SK-N-SH treated with all-trans-retinoic acid at 6 μM for 48 hours (cell line): Measurements from ENCODE around the gene SLC35F3.
"Not testable (repeated sequence)": the region's sequence is repeated elsewhere in the genome, so short reads cannot be mapped to it uniquely, and the experiment has no call there.

Experiments used
- ATAC-seq: fragments of 200-7000 bp; cut with Tn5 transposase; 3 replicates; pipeline ENCODE4 v1.9.1; 2020; ENCODE audit warnings: mild to moderate bottlenecking, moderate library complexity
- ARNTL ChIP-seq: fragments of 450-650 bp; formaldehyde crosslinking; IDR thresholded peaks from 2 replicates; pipeline ENCODE4 v1.5.0; 2020; ENCODE audit warnings: low read depth, mild to moderate bottlenecking, moderate library complexity, borderline replicate concordance
- BACH2 ChIP-seq: fragments of 250-450 bp; sonication (Bioruptor Pico); IDR thresholded peaks from 2 replicates; pipeline ENCODE4 v1.9.0; 2021; ENCODE audit warnings: mild to moderate bottlenecking, borderline replicate concordance
- CREB5 ChIP-seq: fragments of 250-450 bp; sonication (Bioruptor Pico); IDR thresholded peaks from 2 replicates; pipeline ENCODE4 v1.5.1; 2020; ENCODE audit warnings: low read depth, mild to moderate bottlenecking, moderate library complexity
- ESRRG ChIP-seq: fragments of 250-450 bp; sonication (Bioruptor Pico); IDR thresholded peaks from 2 replicates; pipeline ENCODE4 v1.6.1; 2021; ENCODE audit warnings: mild to moderate bottlenecking
- GLIS3 ChIP-seq: fragments of 250-450 bp; sonication (Bioruptor Pico); IDR thresholded peaks from 2 replicates; pipeline ENCODE4 v1.5.0; 2020; ENCODE audit warnings: mild to moderate bottlenecking, moderate library complexity
- ISL1 ChIP-seq: fragments of 250-450 bp; sonication (Bioruptor Pico); IDR thresholded peaks from 2 replicates; pipeline ENCODE4 v2.1.2; 2022; ENCODE audit warnings: mild to moderate bottlenecking, moderate library complexity
- OSR1 ChIP-seq: fragments of 250-450 bp; sonication (Bioruptor Pico); IDR thresholded peaks from 2 replicates; pipeline ENCODE4 v1.8.0; 2022; ENCODE audit warnings: moderate library complexity, mild to moderate bottlenecking, inconsistent platforms
- PPARA ChIP-seq: fragments of 250-450 bp; sonication (Bioruptor Pico); IDR thresholded peaks from 2 replicates; pipeline ENCODE4 v1.5.0; 2020; ENCODE audit warnings: mild to moderate bottlenecking, borderline replicate concordance
- SNAI2 ChIP-seq: fragments of 250-450 bp; sonication (Bioruptor Pico); IDR thresholded peaks from 2 replicates; pipeline ENCODE4 v1.5.0; 2020; ENCODE audit warnings: mild to moderate bottlenecking, moderate library complexity
- TCF4 ChIP-seq: fragments of 250-450 bp; sonication (Bioruptor Pico); IDR thresholded peaks from 2 replicates; pipeline ENCODE4 v1.8.0; 2021; ENCODE audit warnings: mild to moderate bottlenecking, moderate library complexity, borderline replicate concordance
- TOX ChIP-seq: fragments of 250-450 bp; sonication (Bioruptor Pico); IDR thresholded peaks from 2 replicates; pipeline ENCODE4 v1.8.0; 2021; ENCODE audit warnings: mild to moderate bottlenecking, moderate library complexity, borderline replicate concordance
- TSHZ2 ChIP-seq: fragments of 250-450 bp; sonication (Bioruptor Pico); IDR thresholded peaks from 2 replicates; pipeline ENCODE4 v1.5.0; 2020; ENCODE audit warnings: mild to moderate bottlenecking, moderate library complexity
- ZFP3 ChIP-seq: fragments of 250-450 bp; sonication (Bioruptor Pico); IDR thresholded peaks from 2 replicates; pipeline ENCODE4 v1.5.0; 2020; ENCODE audit warnings: mild to moderate bottlenecking, moderate library complexity
- ZFP30 ChIP-seq: fragments of 450-650 bp; formaldehyde crosslinking; IDR thresholded peaks from 2 replicates; pipeline ENCODE4 v1.5.0; 2022; ENCODE audit warnings: mild to moderate bottlenecking, moderate library complexity
- ZNF565 ChIP-seq: fragments of 450-650 bp; formaldehyde crosslinking; conservative IDR thresholded peaks from 2 replicates; pipeline ENCODE4 v1.5.0; 2020; ENCODE audit warnings: low read depth, mild to moderate bottlenecking, moderate library complexity
- ZNF70 ChIP-seq: fragments of 450-650 bp; formaldehyde crosslinking; IDR thresholded peaks from 2 replicates; pipeline ENCODE4 v1.5.0; 2020; ENCODE audit warnings: mild to moderate bottlenecking, moderate library complexity
- ZNF8 ChIP-seq: fragments of 450-650 bp; formaldehyde crosslinking; IDR thresholded peaks from 2 replicates; pipeline ENCODE4 v1.5.0; 2020; ENCODE audit warnings: mild to moderate bottlenecking, moderate library complexity
- TF ChIP-seq, protein P1 (sequence below): fragments of 250-450 bp; sonication (Bioruptor Pico); IDR thresholded peaks from 2 replicates; pipeline ENCODE4 v1.8.0; 2020; ENCODE audit warnings: mild to moderate bottlenecking, moderate library complexity, borderline replicate concordance
- TF ChIP-seq, protein P2 (sequence below): fragments of 250-450 bp; sonication (Bioruptor Pico); IDR thresholded peaks from 2 replicates; pipeline ENCODE4 v1.8.0; 2021; ENCODE audit warnings: low read depth, mild to moderate bottlenecking, moderate library complexity, borderline replicate concordance
- TF ChIP-seq, protein P3 (sequence below): fragments of 250-450 bp; sonication (Bioruptor Pico); IDR thresholded peaks from 2 replicates; pipeline ENCODE4 v1.5.1; 2021; ENCODE audit warnings: mild to moderate bottlenecking, moderate library complexity

Gene SLC35F3

GRCh38 chr1:233884461-233885151 lies 19.9 kb upstream of the SLC35F3 start:
- ATAC-seq, result no peak
- TF ChIP-seq ISL1 (CRISPR knock-in tag), result no peak
- no peak for TF ChIP-seq ZNF70 (CRISPR knock-in tag)
- TF ChIP-seq TCF4 (CRISPR knock-in tag), result no peak
- no peak for TF ChIP-seq ESRRG (CRISPR knock-in tag)
- no peak for TF ChIP-seq ZNF8 (CRISPR knock-in tag)
- TF ChIP-seq, protein P1, sequence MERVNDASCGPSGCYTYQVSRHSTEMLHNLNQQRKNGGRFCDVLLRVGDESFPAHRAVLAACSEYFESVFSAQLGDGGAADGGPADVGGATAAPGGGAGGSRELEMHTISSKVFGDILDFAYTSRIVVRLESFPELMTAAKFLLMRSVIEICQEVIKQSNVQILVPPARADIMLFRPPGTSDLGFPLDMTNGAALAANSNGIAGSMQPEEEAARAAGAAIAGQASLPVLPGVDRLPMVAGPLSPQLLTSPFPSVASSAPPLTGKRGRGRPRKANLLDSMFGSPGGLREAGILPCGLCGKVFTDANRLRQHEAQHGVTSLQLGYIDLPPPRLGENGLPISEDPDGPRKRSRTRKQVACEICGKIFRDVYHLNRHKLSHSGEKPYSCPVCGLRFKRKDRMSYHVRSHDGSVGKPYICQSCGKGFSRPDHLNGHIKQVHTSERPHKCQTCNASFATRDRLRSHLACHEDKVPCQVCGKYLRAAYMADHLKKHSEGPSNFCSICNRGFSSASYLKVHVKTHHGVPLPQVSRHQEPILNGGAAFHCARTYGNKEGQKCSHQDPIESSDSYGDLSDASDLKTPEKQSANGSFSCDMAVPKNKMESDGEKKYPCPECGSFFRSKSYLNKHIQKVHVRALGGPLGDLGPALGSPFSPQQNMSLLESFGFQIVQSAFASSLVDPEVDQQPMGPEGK, result no peak
- TF ChIP-seq OSR1 (CRISPR knock-in tag), result no peak
- TF ChIP-seq SNAI2 (CRISPR knock-in tag), result no peak
- no peak for TF ChIP-seq ZNF565 (CRISPR knock-in tag)
- TF ChIP-seq GLIS3 (CRISPR knock-in tag), result no peak
- TF ChIP-seq, protein P2, sequence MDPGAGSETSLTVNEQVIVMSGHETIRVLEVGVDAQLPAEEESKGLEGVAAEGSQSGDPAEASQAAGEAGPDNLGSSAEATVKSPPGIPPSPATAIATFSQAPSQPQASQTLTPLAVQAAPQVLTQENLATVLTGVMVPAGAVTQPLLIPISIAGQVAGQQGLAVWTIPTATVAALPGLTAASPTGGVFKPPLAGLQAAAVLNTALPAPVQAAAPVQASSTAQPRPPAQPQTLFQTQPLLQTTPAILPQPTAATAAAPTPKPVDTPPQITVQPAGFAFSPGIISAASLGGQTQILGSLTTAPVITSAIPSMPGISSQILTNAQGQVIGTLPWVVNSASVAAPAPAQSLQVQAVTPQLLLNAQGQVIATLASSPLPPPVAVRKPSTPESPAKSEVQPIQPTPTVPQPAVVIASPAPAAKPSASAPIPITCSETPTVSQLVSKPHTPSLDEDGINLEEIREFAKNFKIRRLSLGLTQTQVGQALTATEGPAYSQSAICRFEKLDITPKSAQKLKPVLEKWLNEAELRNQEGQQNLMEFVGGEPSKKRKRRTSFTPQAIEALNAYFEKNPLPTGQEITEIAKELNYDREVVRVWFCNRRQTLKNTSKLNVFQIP, result no peak
- TF ChIP-seq BACH2 (CRISPR knock-in tag), result no peak
- TF ChIP-seq, protein P3, sequence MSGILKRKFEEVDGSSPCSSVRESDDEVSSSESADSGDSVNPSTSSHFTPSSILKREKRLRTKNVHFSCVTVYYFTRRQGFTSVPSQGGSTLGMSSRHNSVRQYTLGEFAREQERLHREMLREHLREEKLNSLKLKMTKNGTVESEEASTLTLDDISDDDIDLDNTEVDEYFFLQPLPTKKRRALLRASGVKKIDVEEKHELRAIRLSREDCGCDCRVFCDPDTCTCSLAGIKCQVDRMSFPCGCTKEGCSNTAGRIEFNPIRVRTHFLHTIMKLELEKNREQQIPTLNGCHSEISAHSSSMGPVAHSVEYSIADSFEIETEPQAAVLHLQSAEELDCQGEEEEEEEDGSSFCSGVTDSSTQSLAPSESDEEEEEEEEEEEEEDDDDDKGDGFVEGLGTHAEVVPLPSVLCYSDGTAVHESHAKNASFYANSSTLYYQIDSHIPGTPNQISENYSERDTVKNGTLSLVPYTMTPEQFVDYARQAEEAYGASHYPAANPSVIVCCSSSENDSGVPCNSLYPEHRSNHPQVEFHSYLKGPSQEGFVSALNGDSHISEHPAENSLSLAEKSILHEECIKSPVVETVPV (CRISPR knock-in tag), result no peak
- no peak for TF ChIP-seq TOX
- TF ChIP-seq TSHZ2, result no peak
- no peak for TF ChIP-seq PPARA

DNA sequence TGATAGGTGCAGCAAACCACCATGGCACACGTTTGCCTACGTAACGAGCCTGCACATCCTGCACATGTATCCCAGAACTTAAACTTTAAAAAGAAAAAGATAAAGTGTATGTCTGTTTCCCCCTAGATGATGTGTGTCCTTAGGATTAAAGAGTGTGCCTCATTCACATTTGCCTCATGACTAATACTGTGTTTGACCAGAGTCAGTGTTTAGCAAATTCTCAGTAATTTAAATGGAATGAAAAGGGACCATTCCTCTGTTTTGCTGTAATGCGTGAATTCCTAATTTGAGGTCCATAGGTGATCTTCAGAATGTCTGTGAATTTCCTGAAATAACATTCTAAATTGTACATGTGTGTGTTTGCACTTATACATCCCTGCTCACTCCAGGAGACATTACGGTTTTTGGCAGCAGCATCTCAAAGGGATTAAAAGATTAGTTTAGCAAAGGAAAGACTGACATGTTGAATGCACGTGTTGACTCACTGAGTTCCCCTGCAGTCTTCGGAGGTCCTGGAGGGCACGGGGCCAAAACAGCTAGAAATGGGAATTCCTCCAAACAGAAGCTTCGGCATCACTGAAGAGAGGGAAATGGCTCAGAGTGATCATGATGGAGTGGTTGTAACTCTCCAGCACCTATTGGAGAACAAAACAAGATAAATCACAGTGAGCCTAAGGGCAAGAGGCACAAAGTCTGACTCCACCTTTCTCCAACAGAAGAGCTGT lies 19.1 kb upstream of the SLC35F3 start:
- ATAC-seq, result no peak
- TF ChIP-seq GLIS3 (CRISPR knock-in tag) (no peak), ZNF565 (CRISPR knock-in tag) (no peak), ZFP3 (CRISPR knock-in tag) (no peak), CREB5 (CRISPR knock-in tag) (no peak), ARNTL (CRISPR knock-in tag) (no peak), BACH2 (CRISPR knock-in tag) (no peak), SNAI2 (CRISPR knock-in tag) (no peak), OSR1 (CRISPR knock-in tag) (no peak), ZFP30 (no peak), TOX (no peak)
- TF ChIP-seq, protein P3 (CRISPR knock-in tag), result no peak
- TF ChIP-seq, protein P2, result no peak

GRCh38 chr1:233891151-233891550 lies 13.3 kb upstream of the SLC35F3 start:
- ATAC-seq, result not testable (repeated sequence)
